ENCODE measurements around the gene DCBLD1. TPM values are rescaled to one million over a fixed set of nuclear protein-coding genes. Genes with fewer than 3 reads are reported as not detected.

Gene DCBLD1
- total RNA-seq, 1 donor from 2014 or later = 28.2 TPM

DNA sequence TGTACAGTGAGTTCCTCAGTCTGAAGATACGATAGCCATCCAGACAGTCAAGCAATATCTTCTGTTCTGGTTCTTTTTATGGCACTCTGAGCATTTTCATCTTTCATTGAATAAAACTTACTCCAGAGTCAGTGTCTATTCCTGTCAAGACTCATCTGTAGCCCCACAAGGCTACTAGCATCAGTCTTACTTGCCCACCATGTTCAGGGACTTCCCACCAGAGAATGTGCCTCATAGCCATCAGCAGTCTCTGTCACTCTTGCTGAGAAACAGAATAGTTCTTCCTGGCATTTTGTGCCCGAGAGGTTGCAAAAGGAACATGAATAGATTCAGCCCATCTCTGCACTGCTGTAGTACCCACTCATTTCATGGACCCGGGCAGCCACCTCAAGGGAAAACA is 12.7 kb upstream of the DCBLD1 start:
- no peak for DNase-seq (ENCODE audit: low spot score)

DNA sequence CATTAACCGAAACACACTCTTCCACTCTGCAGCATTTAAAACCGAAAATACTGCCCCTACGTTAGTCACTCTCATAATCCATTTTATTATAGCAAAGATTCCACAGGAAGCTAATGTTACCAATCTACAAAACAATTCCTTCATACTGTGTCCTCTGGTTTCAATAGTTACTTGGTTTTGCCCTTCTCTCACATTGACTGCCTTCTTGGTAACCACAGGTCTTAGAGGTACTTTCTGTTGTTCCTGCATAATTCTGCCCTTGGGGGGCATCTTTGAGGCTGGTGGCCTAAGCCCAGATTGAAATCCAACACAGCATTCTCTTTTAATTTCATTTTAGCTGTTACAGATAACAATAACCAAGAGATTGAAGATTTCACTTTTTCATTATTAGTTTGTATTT is 9.8 kb upstream of the DCBLD1 start:
- DNase-seq (ENCODE audit: low spot score) = no peak

DNA sequence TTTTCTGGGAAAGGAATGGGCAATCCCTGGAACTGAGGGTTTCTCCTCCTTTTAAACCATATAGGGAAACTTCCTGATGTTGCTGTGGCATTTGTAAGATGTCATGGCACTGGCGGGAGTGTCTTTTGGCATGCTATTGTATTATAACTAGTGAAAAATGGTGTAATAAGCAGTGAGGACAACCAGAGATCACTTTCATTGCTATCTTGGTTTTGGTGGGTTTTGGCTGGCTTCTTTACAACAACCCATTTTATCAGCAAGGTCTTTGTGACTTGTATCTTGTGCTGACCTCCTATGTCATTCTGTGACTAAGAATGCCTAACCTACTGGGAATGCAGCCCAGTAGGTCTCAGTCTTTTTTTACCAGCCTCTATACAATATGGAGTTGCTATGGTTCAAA is 9.1 kb upstream of the DCBLD1 start:
- no peak for DNase-seq (ENCODE audit: low spot score)

DNA sequence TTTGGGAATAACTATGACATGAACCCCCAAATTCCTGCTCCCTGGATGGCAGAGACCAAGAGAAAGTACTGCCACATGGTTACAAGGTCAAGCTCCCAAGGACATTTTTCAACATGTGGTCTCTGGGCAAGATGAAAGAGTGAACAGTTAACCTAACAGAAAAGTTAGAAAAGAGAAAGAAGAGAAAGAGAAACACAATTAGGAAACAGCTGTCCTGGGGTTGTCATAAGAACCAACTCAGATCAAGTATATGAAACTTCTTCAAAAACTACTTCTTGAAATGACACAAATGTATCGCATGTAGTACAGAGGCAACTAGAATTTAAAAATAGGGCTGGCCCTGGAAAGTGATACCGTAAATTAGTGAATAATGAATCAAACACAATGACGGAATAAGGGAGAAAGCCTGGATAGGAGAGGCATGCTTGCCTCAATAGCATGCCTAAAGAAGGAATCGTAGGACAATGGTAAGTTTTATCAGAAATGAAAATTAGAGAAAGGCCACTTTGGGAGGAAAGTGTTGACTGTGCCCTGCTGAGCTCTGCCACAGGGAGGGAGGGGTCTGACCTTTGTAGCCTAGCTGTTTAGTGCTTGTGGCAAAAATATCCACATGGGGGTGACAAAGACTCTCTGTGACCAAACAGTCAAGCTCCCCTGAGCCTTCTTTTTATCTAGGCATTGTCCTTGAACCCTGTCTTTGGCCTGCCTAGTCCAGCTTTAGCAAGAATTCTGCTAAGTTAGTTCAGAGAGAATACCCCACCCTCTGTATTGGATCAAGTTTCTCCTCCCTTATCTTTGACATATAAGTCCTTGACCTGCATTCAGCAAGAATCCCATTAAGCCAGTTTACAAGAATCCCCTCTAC is 4.3 kb upstream of the DCBLD1 start:
- no peak for DNase-seq (ENCODE audit: low spot score)

DNA sequence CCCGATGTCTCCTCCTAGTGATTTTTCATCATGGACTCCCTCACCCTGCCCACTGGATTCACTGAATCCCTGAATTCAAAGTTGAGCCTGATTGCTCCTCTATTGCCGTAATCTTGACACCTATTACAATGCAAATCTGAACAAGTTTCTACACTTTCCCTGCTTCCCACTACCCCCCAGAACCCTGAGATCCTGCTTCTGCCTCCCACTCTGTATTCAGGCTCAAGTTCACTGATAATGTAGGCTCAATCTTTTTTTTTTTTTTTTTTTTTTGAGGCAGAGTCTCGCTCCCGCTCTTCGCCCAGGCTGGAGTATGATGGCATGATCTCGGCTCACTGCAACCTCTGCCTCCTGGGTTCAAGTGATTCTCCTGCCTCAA is 3.6 kb upstream of the DCBLD1 start:
- no peak for DNase-seq (ENCODE audit: low spot score)

DNA sequence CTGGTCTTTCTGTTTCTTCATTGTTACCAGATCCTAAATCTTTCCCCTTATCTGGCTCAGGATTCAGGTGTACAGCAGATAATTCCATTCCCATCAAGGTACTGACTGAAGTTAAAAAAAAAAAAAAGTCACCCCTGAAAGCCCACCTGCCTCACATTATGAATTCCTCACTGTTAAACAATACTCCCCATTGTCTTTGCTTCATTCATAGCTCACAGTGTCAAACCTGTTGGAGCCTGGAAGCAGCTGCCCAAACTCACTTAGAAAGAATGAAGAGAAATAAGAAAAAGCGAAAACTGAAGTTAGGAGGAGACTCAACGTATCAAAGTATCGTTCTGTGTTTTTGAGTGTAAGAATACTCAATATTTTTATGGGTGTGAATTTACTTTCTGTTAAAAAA is 1.8 kb upstream of the DCBLD1 start:
- DNase-seq (ENCODE audit: low spot score) = no peak

DNA sequence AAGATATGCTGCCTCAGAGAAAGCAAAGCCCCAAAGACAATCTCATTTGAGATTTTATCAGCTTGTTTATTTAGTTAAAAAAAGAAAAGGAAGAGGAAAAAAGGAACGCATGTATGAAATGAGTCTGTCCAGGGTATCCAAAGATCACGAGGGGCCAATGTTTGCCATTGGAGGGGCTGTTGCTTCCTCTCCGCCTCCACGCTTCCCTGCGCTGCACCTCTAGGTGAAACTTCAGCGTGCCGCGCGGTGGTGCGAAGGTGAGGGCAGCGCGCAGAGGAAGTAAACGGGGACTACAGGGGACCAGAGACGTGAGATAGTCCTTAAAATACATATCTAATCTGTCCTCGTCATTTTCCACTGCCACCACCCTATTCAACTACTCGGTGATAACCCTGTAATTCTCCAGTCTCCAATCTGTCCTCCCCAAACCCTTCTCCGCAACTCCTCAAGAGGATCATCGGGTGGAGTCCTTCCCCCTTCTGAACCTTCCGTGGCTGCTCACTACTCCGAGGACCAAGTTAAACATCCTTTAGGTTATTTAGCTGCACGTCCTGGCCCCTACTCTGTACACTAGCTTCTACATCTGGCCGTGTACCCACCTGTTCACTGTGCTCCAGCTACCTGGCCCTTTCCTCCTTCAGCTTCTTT is 1.1 kb upstream of the DCBLD1 start:
- no peak for DNase-seq (ENCODE audit: low spot score)

DNA sequence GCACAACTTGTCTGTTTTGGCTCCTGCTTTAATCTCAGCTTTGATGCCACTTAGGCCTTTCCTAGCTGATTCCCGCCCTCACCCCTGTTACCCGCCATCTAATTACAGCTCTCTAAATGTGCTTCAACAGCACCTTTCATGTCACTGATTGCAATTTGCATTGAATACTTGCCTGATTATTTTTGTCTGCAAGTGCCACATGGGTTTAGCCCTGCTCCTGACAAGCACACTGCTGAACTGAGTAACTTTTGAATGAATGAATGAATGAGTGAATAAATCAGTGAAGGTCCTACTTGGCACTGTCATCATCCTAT is 591 bp upstream of the DCBLD1 start:
- no peak for DNase-seq (ENCODE audit: low spot score)

DNA sequence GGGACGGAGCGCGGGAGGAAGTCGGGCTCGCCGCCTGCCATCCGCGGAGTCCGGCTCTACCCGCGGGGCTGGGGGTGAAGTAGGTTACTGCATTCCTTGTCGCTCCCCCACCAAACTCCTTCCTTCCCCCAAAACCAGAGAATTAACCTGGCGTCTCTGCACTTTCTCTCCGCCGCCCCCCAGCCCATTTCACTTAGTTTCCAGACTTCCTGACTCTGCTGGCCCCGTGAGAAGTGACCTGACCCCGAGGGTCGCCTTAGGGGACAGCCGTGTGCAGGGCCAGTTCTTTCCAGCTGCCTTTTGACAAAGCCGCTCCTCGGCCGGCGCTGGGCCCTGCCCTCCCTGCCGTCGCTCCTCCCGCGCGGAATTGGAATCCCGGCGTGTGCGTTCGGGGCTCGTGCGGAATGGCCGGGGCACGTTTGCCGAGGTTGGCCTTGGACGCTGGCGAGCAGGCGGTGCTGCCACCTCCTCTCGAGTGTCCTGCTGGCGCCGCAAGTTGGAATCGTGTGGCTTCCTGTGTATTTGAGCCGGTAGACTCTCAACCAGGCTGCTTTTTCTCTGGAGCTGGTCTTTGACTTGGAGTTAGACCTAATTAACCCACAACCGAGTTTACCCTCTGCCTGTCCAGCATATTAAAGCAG is 650 bp downstream of the DCBLD1 start:
- DNase-seq (ENCODE audit: low spot score) = peak; percentile 67

DNA sequence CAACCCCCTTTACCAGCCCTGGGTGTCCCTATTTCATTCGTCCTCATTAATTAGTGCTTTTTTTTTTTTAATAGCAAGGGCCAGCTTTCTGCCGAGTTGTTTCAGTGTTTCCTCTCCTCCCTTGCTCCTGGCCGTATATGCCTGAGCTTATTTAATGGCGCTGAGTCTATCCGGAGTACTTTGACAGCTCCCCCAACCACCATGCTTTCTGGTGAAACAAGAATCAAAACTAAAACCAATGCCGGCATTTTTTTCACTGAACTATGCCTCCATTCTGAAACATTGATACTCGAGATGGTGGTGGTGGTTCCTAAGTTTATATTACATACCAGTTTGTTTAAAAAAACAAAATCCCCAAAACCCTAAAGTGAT is 1.2 kb downstream of the DCBLD1 start:
- DNase-seq (ENCODE audit: low spot score) = peak; percentile 55

DNA sequence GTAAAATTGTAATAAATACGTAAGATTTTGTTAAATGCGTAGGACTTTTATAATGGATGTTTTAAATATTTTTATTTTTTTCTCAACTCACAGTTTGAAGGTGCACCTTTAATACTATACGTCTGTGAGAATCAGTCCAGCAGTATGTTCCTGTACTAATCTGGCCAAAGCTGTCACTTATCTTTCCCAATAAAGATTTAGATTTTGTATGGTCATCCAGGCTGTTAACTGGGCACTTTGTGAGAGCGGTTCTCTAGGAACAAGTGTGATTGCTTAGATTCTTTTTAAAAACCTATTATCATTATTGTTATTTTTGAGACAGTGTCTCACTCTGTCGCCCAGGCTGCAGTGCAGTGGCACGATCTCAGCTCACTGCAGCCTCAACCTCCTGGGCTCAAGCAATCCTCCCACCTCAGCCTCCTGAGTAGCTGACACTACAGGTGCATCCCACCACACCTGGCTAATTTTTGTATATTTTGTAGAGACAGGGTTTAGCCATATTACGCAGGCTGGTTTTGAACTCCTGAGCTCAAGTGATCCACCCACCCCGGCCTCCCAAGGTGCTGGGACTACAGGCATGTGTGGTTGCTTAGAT is 1.7 kb downstream of the DCBLD1 start:
- no peak for DNase-seq (ENCODE audit: low spot score)

DNA sequence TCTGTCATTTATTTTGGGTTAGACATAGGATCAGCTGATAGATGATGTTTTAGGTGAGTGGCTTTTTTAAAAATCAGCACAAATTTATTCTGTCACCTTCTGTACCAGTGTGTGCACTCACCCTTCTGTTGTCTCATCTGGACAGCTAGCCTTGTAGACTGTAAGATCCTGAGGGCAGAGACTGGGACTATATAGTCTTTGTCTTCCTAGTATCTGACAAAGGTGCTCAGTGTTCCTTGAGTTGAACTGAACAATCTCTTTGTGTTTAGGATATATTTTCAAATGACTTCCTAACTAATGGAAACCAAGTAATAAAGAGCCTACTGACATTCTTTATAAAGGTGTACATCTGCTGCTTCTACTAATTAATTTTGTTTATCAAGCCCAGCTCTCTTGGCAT is 3.0 kb downstream of the DCBLD1 start:
- no peak for DNase-seq (ENCODE audit: low spot score)

DNA sequence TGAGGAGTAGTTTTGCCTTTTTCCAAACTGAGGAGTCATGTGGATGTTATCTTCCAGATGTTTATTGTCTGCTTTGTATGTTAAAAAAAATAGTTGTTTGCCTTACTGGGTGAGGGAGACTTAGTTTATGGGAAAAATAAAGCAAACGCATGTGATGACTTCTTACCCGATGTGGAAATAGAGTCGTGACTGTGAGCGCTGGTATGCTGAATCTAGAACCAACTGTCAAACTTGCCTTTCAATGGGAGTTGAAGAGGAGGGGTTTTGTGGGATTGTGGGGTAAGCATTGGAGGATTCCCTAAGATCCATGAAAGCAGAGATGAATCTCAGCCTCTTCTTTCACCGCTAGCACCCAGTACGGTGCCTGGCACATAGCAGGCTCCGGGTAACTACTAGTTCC is 5.3 kb downstream of the DCBLD1 start:
- DNase-seq (ENCODE audit: low spot score) = no peak

DNA sequence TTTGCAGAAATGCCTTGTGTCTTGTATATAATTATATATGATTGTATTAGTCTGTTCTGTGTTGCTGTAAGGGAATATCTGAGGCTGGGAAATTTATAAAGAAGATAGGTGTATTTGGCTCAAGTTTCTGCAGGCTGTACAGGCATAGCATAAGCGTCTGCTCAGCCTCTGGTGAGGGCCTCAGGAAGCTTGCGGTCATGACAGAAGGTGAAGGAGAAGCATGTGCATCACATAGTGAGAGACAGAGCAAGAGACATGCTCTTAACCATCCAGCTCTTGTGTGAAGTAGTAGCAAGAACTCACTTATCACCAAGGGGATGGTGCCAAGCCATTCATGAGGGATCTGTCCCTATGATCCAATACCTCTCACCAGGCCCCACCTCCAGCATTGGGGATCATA is 6.5 kb downstream of the DCBLD1 start:
- DNase-seq (ENCODE audit: low spot score) = no peak

DNA sequence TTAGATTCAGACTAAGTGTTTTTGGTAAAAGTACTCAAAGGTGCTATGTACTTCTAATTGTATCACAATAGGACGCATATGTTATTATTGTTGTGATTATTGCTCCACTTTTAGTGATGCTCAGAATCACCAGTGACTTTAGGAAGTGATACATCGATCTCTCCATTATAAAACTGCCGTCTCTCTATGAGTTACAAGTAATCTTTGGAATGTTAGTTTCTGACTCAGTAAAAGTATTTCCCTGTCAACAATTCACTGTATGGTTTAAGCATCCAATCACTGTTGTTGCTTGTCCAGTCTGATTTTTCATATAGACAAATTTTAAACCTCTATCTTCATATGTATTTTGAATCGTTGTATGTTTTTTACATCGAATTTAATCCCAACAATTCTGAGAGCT is 9.4 kb downstream of the DCBLD1 start:
- DNase-seq (ENCODE audit: low spot score) = no peak

DNA sequence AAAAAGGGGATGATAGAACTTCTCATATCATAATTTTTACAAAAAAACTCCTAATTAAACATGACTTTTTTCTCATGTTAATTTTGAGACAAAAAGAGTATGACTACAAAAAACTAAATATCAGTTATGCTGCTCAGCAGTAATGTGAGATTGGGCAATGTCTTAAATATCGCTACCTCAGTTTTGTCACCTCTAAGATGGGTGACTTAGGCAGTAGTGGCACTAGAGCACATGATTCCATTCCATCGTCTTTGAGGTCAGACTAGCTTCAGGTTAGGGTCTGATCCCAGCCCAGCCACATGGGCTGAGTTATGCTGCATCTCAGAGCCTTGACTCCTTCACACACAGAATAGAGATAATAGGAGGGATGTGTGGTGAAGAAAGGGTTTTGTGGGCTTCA is 11.0 kb downstream of the DCBLD1 start:
- no peak for DNase-seq (ENCODE audit: low spot score)

DNA sequence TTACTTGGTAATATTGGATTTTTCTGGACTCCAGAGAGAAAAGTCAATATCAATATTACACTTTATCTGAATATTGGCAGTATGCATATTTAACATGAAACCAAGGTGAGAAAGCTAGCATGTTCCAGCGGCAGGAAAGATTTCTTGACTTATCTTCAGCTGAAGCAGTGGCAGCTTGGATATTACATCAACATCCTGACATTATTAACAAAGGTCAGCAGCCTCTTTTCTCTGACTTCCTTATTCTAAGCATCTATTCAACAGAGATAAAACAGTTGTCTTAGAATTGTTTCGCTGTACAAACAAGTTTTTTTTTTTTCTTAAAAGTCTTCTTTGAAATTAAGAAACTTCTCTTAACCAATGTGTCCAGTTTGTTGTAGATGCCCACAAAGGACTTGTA is 11.8 kb downstream of the DCBLD1 start:
- DNase-seq (ENCODE audit: low spot score) = no peak

DNA sequence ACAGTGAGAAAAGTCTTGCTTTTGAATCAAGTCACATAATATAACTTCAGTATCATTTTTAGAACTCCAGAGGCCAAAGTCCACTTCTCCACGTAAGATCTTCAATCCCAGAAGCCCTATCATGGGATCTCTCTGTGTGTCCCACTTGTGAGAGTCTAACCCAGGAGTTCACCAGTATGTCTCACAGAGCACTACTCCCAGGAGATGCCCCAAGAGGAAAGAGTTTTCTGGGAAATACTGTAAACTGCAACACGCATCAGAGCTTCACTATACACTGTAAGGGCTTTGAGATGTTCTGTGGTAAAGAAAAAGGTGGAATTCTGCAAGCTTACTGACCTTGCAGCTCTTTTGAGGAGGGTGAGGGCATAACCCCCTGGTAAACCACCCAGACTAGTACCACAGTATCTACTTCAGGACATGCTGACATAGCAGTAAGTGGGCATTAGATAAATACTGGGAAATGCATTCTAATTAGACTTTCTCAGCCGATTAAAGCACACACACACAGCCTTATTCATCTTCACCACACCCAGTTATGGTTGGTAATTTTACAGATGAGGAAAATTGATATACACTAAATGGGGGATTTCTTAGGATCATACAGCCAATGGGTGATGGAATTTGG is 12.3 kb downstream of the DCBLD1 start:
- DNase-seq (ENCODE audit: low spot score) = no peak

DNA sequence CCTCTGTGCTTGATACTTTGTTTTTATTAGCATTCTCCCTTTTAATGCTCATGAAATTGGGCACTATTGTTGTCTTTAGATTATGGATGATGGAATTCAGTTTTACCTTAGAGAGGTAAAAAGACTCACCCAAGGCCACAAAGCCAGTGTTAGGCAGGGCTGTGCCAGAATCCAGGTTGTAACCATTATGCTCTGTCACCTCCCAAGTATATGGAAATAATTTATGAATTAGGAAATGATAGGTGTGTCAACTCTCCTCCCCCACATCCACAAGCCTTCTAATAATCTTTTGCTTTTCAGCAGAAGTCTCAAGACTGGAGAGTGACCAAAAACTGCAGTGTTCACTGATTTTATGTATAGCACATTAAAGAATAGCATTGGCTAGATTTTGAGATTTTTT is 13.0 kb downstream of the DCBLD1 start:
- DNase-seq (ENCODE audit: low spot score) = no peak

DNA sequence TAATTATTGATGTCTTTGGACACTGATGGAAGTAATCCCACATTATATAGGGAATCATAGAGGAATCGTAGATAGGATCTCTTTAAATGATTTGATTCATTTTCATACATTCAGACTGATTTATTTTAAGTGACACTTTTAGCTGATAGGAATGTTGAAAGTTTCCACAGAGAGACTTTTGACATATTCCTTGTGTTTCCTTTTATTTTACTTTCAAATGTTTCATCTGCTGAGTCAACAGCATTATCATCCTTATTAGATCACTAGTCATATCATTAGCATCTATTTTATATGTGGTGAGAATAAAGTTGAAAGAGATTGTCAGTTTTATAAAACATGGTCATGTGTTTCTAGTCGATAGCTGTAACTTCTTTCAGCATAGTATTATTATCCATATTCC is 13.4 kb downstream of the DCBLD1 start:
- no peak for DNase-seq (ENCODE audit: low spot score)

DNA sequence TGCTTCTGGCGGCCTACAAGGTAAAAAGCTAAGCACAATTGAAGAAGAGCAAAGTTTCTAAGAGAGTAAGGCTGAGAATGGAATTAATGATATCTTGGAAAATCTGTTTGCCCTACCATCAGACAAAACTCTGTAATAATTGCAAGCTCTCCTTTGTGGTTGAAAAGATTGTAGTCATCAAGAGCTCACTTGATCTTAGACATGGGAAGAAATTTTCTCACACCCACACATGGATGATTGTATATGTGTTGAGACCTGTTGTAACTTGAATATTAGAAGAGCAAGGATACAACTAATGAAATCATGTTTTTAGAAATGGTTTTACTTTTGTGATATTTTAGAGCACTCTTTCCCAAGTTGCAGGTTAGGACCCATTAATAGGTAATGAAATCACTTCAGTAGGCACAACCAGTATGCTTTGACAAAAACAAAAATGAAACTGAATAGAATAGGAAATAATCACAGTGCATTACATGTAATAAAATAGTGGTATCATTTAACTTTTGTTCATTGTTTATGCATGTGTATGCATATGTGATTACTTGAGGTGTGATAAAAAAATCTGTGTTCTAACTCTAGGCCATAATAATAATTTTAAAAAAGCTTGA is 14.0 kb downstream of the DCBLD1 start:
- DNase-seq (ENCODE audit: low spot score) = no peak

DNA sequence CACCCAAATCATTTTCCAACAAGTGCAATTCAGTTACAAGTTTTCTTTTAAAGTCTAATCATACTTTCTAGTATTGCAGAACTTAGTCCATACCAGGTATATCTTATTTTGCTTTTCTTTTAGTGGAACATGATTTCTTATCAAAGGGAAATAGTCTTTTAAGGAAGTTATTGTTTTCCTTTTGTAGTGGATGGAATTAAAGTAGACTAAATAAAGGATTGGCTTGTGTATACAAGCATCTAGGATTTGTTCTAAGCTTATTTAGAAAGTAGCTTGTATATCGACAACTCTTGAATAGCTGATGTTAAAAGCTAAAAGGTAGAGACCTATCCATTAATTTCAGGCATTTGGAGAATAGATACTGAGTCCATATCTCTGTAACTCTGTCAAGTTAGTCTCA is 14.8 kb downstream of the DCBLD1 start:
- no peak for DNase-seq (ENCODE audit: low spot score)
